Activated CD4-positive, alpha-beta T cell treated with anti-CD3 and anti-CD28 coated beads, Interleukin-2, amount 50 U/mL, for 16 hours (primary cell): ENCODE measurements around the gene CYSTM1.
A peak's percentile ranks its signal among the peaks of the same experiment; 100 is the strongest.
"Not testable (repeated sequence)": the region's sequence is repeated elsewhere in the genome, so short reads cannot be mapped to it uniquely, and the experiment has no call there.

Source experiments
- DNase-seq: peaks from one replicate; pipeline ENCODE4 v3.0.0-alpha.2; 2020

Gene CYSTM1

GRCh38 chr5:140151144-140152021 is 23.6 kb upstream of the CYSTM1 start:
- DNase-seq = no peak

GRCh38 chr5:140152022-140152999 is 22.7 kb upstream of the CYSTM1 start:
- no peak for DNase-seq

GRCh38 chr5:140153255-140153654 is 21.7 kb upstream of the CYSTM1 start:
- DNase-seq = no peak

- no peak for DNase-seq
Measured at GRCh38 chr5:140153905-140154304, 21.1 kb upstream of the CYSTM1 start.

GRCh38 chr5:140154710-140155381 is 20.1 kb upstream of the CYSTM1 start:
- not testable (repeated sequence) for DNase-seq

GRCh38 chr5:140157032-140157781 is 17.8 kb upstream of the CYSTM1 start:
- peak; percentile 88 for DNase-seq

GRCh38 chr5:140159014-140159927 is 15.7 kb upstream of the CYSTM1 start:
- DNase-seq = no peak

- no peak for DNase-seq
Measured at GRCh38 chr5:140162275-140162674, 12.7 kb upstream of the CYSTM1 start.

GRCh38 chr5:140162781-140163180 is 12.2 kb upstream of the CYSTM1 start:
- DNase-seq = no peak

GRCh38 chr5:140165101-140165922 is 9.7 kb upstream of the CYSTM1 start:
- no peak for DNase-seq

- no peak for DNase-seq
Measured at GRCh38 chr5:140165923-140166270, 9.1 kb upstream of the CYSTM1 start.

GRCh38 chr5:140166911-140167310 is 8.1 kb upstream of the CYSTM1 start:
- no peak for DNase-seq

- DNase-seq = no peak
Measured at GRCh38 chr5:140168371-140168770, 6.6 kb upstream of the CYSTM1 start.

- DNase-seq = no peak
Measured at GRCh38 chr5:140169410-140169809, 5.6 kb upstream of the CYSTM1 start.

- no peak for DNase-seq
Measured at GRCh38 chr5:140172483-140172882, 2.5 kb upstream of the CYSTM1 start.

- DNase-seq = no peak
Measured at GRCh38 chr5:140174014-140174413, 974 bp upstream of the CYSTM1 start.

GRCh38 chr5:140175367-140176030 is 511 bp downstream of the CYSTM1 start:
- peak; percentile 59 for DNase-seq

GRCh38 chr5:140176031-140176387 is 1.0 kb downstream of the CYSTM1 start:
- DNase-seq = no peak

- no peak for DNase-seq
Measured at GRCh38 chr5:140178086-140178410, 3.1 kb downstream of the CYSTM1 start.
